Body of pancreas (tissue), 4 donors: Measurements from ENCODE around the gene CCND1. TPM values are rescaled to one million over a fixed set of nuclear protein-coding genes. Genes with fewer than 3 reads are reported as not detected.
A peak's percentile ranks its signal among the peaks of the same experiment; 100 is the strongest.

ENCODE experiments used
- ATAC-seq: fragments of 150-250 bp; one replicate; pipeline ENCODE4 v1.9.1; 2016
- DNase-seq, 4 donors: peaks; one replicate each; pipeline ENCODE4 v3.0.0-alpha.2; 2019
- H3K27ac ChIP-seq, 4 donors: fragments of 200-600 bp; sonication (generic); 1 replicate in 3 of 4; 2 replicates in 1 of 4; pipeline versions ENCODE4 v1.5.1 to v1.6.1; 2016 to 2019; ENCODE audit warnings: mild to moderate bottlenecking in 1 of 4, mixed read lengths in 1 of 4, moderate library complexity in 1 of 4
- H3K27me3 ChIP-seq, 2 donors: fragments of 200-600 bp; sonication (generic); one replicate each; pipeline ENCODE4 v1.6.0; 2016; ENCODE audit warnings: mild to moderate bottlenecking in 1 of 2
- H3K36me3 ChIP-seq, 2 donors: fragments of 200-600 bp; sonication (generic); replicated peaks in 1 of 2; 2 replicates each; pipeline ENCODE4 v1.5.1; 2016; ENCODE audit warnings: low read depth in 2 of 2; ENCODE audit not compliant: insufficient read depth in 1 of 2
- H3K4me1 ChIP-seq: fragments of 200-600 bp; sonication (generic); one replicate; pipeline ENCODE4 v1.6.0; 2016
- H3K4me3 ChIP-seq, 2 donors: fragments of 200-600 bp; sonication (generic); 1 replicate in 1 of 2; 2 replicates in 1 of 2; pipeline ENCODE4 v1.5.1; 2016 to 2019
- H3K9me3 ChIP-seq, 3 donors: fragments of 200-600 bp; sonication (generic); 1 replicate in 2 of 3; 2 replicates in 1 of 3; pipeline ENCODE4 v1.5.1; 2016
- CTCF ChIP-seq, 7 experiments: fragments of 450-650 bp in 4 of 7; fragments of 200-600 bp in 3 of 7; sonication (generic) in 3 of 7; IDR thresholded peaks; one replicate each; pipeline ENCODE4 v1.5.1; 2016 to 2019; ENCODE audit warnings: antibody characterized with exemption in 7 of 7
- POLR2A ChIP-seq, 3 donors: fragments of 450-650 bp; IDR thresholded peaks; one replicate each; pipeline ENCODE4 v1.6.1; 2016; ENCODE audit warnings: antibody characterized with exemption in 3 of 3, mild to moderate bottlenecking in 2 of 3
- WGBS, 2 donors: methylation state at CpG; one replicate each; pipeline ENCODE4 v1.1.5; 2017; 5-methylcytosine and 5-hydroxymethylcytosine counted together
- intact Hi-C: fragments of 100-400 bp; cut with DNase I; formaldehyde crosslinking; loops from one replicate; pipeline ENCODE4 v1.15.1; 2023
- total RNA-seq, 2 donors: library from RNA; depleted of rRNA; stranded (reverse); fragments of >200 nt; gene quantifications; one replicate each; pipeline ENCODE4 v1.1.0, GENCODE V29; 2016

Gene CCND1
- total RNA-seq, 2 donors from 2014 or later, result 90.3 to 201 TPM

GRCh38 chr11:69653406-69653960 lies 12.5 kb downstream of the CCND1 start:
- Histone ChIP-seq H3K9me3 (no peaks in the 10 kb centered on the region), H3K27ac (no peak overlapping the region), H3K36me3 (peaks cover 0 to 2% of the 10 kb centered on the region in 2 donors), H3K4me1 (peaks cover 14% of the 10 kb centered on the region), H3K4me3 (no peak overlapping the region), H3K27me3 (no peaks in the 10 kb centered on the region)
- intact Hi-C loops, result no loop called here
- DNase-seq (no peak), ATAC-seq (no peak)
- WGBS, 2 donors, result 87 to 88% methylated on average over 23 of the region's 23 CpGs
- TF ChIP-seq CTCF (IDR thresholded peaks at IDR 0.05) (no peak), POLR2A (IDR thresholded peaks at IDR 0.05) (no peak)

- H3K4me1 ChIP-seq, result peaks cover 14% of the 10 kb centered on the region
- intact Hi-C loops, result no loop called here
- ATAC-seq (no peak), DNase-seq (peak in 2 of 4 donors; percentile 51 to 57)
- H3K9me3 ChIP-seq, result no peaks in the 10 kb centered on the region
- 75 to 79% methylated on average over 20 to 38 of the region's 38 CpGs for WGBS, 2 donors
- peaks cover 0 to 2% of the 10 kb centered on the region in 2 donors for H3K36me3 ChIP-seq
- TF ChIP-seq POLR2A (IDR thresholded peaks at IDR 0.05) (no peak), CTCF (IDR thresholded peaks at IDR 0.05) (no peak)
- no peaks in the 10 kb centered on the region for H3K27me3 ChIP-seq
- H3K27ac ChIP-seq, result peak overlapping the region in 3 of 4 donors; percentile 18 to 47 (median 39)
- H3K4me3 ChIP-seq, result no peak overlapping the region
Observed at GRCh38 chr11:69654001-69654659, 13.2 kb downstream of the CCND1 start.

GRCh38 chr11:69654660-69655478 lies 13.9 kb downstream of the CCND1 start:
- 33 to 41% methylated on average over 17 to 27 of the region's 27 CpGs for WGBS, 2 donors
- peak overlapping the region in 3 of 4 donors; percentile 18 to 47 (median 39) for H3K27ac ChIP-seq
- H3K36me3 ChIP-seq, result peaks cover 0 to 2% of the 10 kb centered on the region in 2 donors
- DNase-seq (peak in 2 of 4 donors; percentile 18 to 45), ATAC-seq (peak; percentile 51)
- no peak for TF ChIP-seq CTCF (IDR thresholded peaks at IDR 0.05)
- no peak for TF ChIP-seq POLR2A (IDR thresholded peaks at IDR 0.05)
- intact Hi-C loops, result no loop called here
- H3K4me3 ChIP-seq, result no peak overlapping the region
- H3K4me1 ChIP-seq, result peaks cover 14% of the 10 kb centered on the region
- no peaks in the 10 kb centered on the region for H3K9me3 ChIP-seq
- H3K27me3 ChIP-seq, result no peaks in the 10 kb centered on the region

- no peak for TF ChIP-seq CTCF (IDR thresholded peaks at IDR 0.05)
- no peak for TF ChIP-seq POLR2A (IDR thresholded peaks at IDR 0.05)
- intact Hi-C loops, result no loop called here
- Histone ChIP-seq H3K4me3 (no peak overlapping the region), H3K27me3 (no peaks in the 10 kb centered on the region), H3K9me3 (no peaks in the 10 kb centered on the region), H3K27ac (peak overlapping the region in 3 of 4 donors; percentile 18 to 47 (median 39)), H3K36me3 (peaks cover 0 to 2% of the 10 kb centered on the region in 2 donors), H3K4me1 (peaks cover 14% of the 10 kb centered on the region)
- peak; percentile 12 for ATAC-seq
- DNase-seq, result no peak
- WGBS, 2 donors, result 74 to 85% methylated on average over 11 to 18 of the region's 19 CpGs
Observed at GRCh38 chr11:69655479-69656428, 14.8 kb downstream of the CCND1 start.
